HL-60/S4 (cell line): Measurements from ENCODE around the gene DHRSX.
"Not testable (repeated sequence)": the region's sequence is repeated elsewhere in the genome, so short reads cannot be mapped to it uniquely, and the experiment has no call there.

Experiments used
- in situ Hi-C: fragments of 300-500 bp; cut with MboI; formaldehyde crosslinking; loops from 2 replicates; pipeline ENCODE4 v1.14.3; 2022; ENCODE audit warnings: low sequenced_read_pairs

The DHRSX gene

DNA sequence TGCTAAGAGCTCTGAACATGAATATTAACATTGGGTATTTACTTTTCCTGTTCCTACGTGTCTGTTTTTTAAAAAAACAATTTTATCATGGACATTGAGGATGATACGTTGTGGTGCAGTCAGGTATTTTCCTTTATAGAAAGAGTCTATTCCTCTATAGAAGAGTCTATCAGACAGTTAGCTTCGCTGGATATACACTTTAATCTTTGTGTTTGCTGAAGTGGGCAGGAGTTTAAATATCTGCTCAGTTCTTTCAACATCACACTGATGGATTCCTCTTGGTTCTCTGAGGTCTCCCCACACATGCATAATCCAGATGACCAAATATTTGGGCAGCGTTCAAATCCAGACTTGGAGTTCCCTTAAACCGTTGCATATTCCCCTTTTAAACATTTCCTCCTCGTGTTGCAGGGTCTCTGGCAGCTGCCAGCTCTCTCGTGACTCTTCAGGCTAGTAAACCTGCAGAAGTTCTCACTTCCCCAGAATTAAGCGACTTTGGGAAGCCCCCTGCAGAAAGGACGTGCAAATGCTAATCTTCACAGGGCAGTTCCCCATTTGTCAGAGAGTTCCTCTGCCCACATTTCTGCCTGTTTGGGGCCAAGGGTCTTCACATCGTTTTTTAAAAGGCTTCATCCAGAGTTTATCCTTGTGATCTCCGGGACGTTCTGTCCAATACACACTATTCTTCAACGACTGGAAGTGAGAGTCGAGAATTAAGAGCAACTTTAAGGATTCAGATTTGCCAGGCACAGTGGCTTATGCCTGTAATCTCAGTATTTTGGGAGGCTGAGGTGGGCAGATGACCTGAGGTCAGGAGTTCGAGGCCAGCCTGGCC lies 20.5 kb upstream of the DHRSX start:
- in situ Hi-C loops: no loop called here

DNA sequence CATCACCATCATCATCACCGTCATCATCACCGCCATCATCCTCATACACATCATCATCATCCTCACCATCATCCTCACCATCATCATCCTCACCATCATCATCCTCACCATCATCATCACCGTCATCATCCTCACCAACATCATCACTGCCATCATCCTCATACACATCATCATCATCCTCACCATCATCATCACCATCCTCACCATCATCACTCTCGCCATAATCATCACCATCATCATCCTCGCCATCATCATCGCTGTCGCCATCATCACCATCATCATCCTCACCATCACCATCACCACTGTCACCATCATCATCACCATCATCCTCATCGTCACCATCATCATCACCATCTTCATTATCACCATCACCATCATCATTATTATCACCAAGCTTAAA lies 19.8 kb upstream of the DHRSX start:
- in situ Hi-C loops: no loop called here

DNA sequence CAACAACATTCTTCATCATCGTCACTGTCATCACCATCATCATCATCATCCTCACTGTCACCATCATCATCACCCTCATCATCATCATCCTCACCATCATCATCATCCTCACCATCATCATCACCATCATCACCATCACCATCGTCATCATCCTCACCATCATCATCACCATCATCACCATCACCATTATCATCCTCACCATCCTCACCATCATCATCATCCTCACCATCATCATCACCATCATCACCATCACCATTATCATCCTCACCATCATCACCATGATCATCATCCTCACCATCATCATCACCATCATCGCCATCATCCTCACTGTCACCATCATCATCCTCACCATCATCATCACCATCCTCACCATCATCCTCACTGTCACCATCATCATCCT lies 18.9 kb upstream of the DHRSX start:
- in situ Hi-C loops: not testable (repeated sequence)

DNA sequence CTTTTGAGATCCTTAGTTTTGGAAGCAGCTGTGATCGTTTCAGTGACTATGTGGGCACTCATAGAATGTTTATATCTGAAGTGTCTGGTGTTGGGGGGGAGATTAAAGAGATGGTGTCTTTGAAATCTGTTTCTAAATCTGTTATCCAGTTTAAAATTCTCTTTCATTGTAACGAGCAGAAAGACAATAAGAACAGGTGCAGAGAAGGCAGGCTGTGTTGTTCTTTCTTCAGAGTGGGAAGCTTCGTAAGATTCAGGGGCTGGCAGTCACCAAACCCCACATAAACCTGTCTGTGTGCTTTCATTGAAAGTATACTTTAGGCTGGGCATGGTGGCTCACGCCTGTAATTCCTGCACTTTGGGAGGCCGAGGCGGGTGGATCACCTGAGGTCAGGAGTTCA lies 16.3 kb upstream of the DHRSX start:
- in situ Hi-C loops: no loop called here

DNA sequence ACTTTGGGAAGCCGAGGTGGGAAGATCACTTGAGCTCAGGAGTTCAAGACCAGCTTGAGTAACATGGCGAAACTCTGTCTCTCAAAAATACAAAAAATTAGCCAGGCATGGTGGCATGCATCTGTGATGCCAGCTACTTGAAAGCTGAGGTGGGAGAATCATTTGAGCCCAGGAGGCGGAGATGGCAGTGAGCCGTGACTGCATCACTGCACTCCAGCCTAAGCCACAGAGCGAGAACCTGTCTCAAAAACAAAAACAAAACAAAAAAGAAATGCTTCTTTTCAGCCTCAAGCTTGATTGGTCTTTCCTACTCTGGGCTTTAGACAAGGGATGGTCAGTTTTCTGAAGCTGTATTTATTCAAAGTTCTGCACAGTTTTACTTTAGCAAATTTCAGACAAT lies 15.8 kb upstream of the DHRSX start:
- in situ Hi-C loops: no loop called here

DNA sequence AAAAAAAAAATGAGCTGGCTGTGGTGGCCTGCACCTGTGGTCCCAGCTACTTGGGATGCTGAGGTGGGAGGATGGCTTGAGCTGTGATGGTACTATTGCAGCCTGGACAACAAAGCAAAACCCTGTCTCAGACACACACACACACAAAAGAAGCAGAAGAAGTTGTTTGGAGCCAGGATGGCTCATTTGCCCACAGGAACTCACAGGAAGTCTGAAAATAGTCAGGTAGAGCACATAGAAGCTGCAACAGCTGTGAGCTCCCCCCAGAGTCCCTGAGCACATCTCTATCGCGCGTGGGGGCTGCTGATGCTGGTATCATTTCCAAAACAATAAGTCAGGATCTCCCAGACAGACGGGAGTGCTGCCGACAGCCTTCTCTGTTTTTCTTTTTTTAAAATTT lies 13.4 kb upstream of the DHRSX start:
- in situ Hi-C loops: no loop called here

DNA sequence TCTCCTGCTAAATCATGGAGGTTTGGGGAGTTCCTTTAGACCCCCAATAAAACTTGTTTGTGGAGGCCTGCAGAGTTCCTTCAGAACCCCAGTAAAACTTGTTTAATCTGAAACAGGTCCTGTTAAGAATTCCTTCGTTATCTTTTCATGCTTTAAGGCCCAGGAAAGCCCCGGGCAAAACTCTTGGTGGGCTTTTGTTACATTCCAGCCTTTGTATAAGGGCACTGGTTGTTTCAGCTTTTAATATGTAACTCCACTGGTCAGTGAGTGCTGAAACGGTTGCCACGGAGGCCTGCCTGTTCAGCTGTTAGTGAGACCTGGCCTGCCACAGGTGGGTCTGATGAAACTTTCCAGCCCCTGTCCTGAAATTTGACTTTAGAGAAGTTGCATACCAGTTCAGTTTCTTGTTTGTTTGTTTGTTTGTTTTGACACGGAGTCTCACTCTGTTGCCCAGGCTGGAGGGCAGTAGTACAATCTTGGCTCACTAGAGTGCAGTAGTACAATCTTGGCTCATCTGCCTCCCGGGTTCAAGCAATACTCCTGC lies 12.4 kb upstream of the DHRSX start:
- in situ Hi-C loops: no loop called here

DNA sequence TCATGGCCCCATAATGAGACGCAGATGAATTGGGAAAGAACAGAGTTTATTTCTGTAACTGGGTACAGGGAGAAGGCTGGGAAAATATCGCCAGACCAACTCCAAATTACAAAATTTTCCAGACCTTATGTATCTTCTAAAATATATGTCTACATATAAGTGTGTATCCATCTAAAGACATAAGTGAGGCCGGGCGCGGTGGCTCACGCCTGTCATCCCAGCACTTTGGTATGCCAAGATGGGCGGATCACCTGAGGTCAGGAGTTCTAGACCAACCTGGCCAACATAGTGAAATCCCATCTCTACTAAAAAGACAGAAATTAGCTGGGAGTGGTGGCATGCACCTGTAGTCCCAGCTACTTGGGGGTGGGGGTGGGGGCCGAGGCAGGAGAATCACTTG lies 11.7 kb upstream of the DHRSX start:
- in situ Hi-C loops: no loop called here

DNA sequence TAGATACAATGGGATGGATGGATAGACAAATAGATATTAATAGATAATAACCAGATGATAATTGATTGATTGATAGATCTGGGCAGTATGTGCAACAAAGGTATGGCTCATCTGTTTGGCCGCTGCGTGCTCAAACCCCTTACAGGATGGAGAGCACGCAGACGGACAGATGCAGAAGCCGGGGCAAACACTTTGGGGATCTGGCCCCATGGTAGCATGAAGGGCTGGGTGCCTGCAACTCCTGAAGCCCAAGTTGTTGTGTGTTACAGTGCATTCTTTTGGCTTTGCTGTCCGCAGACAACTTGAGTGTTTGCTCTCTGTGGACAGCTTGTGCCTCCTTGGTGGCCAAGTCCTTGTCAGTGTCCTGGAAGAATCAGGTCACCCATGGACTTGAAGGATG lies 10.6 kb upstream of the DHRSX start:
- in situ Hi-C loops: no loop called here

DNA sequence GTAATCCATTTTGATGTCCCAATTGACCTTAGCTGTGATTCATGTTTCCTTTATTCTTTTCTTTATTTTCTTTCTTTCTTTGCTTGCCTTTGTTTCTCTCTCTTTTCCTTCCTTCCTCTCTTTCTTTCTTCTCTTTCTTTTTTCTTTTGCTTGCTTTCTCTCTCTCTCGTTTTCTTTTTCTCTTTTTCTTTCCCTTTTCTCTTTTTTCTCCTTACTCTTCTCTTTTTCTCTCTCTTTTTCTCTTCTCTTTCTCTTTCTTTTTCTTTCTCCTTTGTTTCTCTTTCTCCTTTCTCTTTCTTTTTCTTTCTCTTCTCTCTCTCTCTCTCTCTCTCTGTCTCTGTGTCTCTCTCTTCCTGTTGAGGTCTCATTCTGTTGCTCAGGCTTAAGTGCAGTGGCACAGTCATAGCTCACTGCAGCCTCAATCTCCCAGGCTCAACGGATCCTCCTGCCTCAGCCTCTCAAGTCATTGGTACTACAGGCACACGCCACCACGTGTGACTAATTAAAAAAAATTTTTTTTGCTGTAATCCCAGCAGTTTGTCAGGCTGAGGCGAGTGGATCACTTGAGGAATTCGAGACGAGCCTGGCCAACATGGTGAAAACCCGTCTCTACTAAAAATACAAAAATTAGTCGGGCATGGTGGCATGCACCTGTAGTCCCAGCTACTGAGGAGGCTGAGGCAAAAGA lies 8.0 kb upstream of the DHRSX start:
- in situ Hi-C loops: no loop called here

DNA sequence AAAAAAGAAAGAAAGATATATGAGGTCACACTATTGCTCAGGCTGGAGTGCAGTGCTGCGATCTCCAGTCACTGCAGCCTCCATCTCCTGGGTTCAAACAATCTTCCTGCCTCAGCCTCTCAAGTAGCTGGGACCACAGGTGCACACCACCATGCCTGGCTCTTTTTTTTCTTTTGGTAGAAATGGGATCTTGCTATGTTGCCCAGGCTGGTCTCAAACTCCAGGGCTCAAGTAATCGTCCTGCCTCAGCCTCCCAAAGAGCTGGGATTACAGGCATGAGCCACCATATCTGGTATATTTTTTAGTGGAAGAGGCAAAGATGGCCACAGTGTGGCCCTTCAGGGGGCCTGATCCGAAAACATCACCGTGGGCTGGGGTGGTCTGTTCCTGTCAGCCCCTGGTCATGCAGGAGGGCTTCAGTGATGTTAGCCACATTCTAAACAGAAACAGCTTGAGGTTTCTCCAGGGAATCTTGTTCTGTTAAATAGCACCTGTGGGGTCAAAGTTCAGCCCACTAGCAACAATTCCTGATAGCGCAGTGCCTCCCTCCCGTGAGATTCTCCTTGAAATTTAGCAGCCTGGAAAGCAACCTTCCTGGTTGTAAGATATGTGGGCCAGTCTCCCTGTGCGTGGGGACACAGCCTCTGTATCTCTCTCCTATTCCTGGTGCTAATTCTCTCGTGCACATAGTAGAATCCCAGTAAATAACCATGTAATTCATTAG lies 7.3 kb upstream of the DHRSX start:
- in situ Hi-C loops: no loop called here

DNA sequence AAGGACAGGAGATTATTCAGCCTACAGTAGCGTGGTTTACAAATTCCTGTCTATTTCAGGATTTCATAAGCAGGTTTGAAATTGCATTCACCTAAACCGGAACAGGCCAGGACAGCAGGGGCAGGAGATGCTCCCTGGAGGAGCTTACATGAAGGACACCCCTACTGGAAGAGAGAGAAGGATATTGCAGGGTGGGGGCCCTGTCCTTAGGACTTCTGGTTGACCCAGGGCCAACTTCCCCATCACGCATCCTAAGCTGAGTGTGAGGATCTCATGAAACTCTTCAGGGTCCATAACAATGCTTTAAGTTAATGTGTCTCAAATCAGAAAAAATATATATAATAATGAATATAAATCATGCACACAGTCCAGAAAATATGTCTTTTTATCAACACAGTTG lies 6.4 kb upstream of the DHRSX start:
- in situ Hi-C loops: no loop called here

DNA sequence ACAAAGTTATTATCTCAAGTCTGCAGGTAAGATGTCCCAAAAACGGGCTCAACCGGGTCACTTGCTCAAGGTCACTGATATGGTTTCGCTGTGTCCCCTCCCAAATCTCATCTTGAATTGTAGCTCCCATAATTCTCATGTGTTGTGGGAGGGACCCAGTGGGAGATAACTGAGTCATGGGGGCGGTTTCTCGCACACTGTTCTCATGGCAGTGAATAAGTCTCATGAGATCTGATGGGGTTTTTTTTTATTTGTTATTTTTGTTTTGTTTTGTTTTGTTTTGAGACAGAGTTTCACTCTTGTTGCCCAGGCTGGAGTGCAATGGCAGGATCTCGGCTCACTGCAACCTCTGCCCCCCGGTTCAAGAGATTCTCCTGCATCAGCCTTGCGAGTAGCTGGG lies 4.6 kb upstream of the DHRSX start:
- in situ Hi-C loops: not testable (repeated sequence)

DNA sequence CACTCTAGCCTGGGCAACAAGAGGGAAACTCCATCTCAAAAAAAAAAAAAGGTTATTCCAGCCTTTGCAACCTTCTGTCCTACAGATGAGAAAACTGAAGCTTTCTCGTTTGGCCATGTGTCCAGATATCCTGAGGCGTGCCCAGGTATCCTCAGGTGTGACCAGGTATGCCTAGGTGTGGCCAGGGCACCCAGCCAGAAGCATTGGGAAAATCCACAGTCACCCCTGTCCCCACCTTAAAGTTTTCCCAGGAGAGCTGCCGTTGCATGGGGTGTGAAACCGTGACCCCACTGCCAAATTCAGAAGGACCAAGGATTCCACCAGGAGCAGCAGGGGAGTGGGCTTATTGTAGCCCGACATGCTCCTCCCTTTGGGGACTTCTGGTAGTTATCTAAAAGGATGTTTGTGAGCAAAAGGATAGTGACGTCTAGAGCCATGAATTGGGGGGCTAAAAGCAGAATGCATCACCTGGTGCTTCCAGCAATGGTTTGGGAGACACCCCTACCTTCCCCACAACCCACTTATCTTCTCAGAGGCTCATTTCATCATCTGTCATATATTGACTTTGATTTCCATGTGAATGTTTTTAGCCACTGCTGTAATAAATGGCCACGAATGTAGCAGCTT lies 4.0 kb upstream of the DHRSX start:
- in situ Hi-C loops: no loop called here

DNA sequence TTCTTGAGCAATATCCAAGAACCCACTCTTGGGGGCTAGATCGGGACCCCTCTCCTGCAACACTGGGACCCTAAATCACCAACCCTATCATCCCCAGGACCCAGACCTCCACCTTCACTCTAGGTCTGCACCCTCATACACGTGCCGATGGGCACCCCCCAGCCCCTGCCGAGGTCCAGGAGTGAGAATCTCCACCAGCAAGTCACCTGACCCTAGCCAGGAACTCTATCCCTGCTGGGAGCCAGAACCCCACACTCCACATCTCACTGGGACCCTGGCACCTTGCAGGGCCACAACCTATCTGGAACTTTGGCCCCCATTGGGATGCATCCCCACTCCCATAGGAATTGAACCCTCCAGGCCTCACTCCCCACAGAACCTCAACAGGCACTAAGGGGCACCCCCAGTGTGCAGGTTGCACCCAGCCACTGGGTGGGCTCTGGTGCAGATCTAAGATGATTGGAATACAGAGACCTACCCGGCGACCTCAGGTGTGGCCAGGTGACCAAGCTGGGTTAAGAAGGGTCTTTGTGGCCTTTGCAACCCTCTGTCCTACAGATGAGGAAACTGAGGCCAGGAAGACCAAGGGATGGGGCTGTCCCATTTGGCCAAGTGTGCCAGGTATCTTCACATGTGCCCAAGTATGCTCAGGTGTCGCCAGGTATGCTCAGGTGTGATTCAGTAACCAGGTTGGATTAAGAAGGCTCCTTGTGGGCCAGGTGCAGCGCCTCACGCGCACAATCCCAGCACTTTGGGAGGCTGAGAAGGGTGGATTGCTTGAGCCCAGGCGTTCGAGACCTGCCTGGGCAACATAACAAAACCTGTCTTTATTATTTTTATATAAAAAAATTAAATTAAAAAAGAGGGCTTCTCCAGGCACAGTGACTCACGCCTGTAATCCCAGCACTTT lies 3.1 kb upstream of the DHRSX start:
- in situ Hi-C loops: no loop called here

DNA sequence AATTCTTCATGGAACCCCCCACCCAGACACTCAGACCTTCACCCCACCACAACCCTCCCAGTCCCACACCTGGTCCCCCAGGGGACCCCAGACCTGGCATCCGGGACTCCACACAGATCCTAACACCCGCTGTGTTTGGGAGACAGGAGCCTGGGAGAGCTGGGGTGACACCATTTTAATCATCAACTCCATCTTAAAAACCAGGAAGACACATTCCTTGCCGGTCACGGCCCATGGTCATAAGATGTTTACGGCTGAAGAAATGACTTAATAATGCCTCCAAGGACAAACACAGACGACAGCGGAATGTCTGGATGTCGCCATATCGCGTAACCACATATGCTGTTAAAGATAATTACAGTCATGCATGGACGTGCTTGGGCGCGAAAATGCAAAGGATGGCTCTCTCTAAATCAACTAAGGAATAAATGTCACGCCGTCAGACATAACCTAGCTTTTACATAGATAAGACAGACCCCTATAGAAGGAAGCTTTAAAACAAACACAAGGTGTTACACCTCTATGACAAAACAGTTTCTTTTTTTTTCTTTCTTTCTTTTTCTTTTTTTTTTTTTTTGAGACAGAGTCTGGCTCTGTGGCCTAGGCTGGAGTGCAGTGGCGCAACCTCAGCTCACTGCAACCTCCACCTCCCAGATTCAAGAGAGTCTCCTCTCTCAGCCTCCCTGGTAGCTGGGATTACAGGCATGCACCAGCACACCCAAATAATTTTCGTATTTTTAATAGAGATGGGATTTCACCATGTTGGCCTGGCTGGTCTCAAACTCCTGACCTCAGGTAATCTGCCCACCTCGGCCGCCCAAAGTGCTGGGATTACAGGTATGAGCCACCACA lies 2.1 kb upstream of the DHRSX start:
- in situ Hi-C loops: no loop called here

DNA sequence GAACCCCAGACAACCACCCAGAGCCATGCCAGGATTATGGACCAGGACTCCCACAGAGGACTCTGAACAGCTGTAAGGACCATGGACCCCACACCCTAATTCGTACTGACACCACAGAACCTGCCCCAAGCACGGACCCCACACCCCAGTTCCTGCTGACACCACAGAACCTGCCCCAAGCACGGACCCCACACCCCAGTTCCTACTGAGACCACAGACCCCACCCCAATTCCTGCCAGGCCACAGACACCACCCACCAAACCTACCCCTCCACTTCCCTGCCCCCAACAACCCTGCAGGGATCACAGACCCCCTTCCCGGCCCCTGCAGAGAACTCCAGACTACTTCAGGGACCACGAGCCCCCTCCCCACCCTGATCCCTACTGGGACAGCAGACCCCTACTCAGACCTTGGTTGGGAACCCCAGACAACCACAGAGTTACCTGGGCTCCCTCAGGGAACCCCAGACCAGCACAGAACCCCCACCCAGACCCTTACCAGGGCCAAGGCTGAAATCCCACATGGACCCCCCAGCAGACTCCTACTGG lies 1.4 kb upstream of the DHRSX start:
- in situ Hi-C loops: no loop called here

DNA sequence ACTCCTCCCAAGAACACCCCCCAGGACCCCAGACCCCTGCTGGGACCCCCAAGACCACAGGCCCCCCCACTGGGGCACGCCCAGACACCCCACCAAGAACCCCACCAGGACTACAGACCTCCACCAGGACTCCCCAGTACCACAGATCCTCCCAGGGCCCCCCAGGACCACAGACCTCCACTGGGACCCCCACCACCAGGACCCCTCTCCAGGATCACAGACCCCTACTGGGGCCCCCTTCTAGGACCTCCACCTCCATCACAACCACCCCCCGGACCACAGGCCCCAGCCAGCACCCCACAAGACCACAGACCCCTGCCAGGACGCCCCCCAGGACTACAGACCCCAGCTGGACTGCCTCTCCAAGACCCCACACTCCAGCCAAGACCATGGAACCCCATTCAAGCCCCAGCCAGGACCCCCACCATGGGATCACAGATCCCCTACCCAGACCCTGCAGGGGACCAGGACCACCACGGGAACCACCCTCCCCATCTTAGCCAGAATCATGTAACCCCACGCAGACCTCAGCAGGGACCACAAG lies 855 bp upstream of the DHRSX start:
- in situ Hi-C loops: no loop called here
